Measurements from ENCODE around the gene FOXP1. TPM values are rescaled to one million over a fixed set of nuclear protein-coding genes. Genes with fewer than 3 reads are reported as not detected.

Gene FOXP1
- total and polyA plus RNA-seq, 2 donors (not counting 1 experiment from before 2014, with no cell fraction given): 91.1 to 508 TPM

DNA sequence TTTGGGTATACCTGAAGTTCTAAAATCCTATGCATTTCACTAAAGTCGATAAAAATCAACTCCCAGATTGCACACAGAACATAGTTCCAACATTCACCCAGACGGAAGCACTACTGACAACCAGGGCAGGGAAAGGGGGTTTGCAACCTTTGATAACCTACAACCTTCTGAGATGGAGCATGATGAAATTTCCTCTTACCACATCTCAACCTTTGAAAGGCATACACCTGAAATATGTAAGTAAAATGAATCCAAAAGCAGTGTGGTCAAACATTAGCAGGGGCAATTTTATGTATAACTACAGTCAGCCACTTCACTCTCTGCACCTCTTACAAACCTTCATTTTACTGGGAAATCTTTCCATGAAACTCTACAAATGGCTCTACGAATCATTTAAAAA is 184.1 kb downstream of the FOXP1 start:
- intact Hi-C loops (cut with micrococcal nuclease): loop anchor here (2.0 to 5.0 kb wide), 2 partner anchors 17 to 113 kb away; no protein-coding TSS in a partner anchor
- Histone ChIP-seq H3K27ac (ENCODE audit: low read length in 2 of 2) (peak overlapping the region in 1 of 2 donors; percentile 82), H3K79me2 (ENCODE audit: control insufficient read depth, insufficient read depth, low read length) (peaks cover 93% of the 10 kb centered on the region), H4K20me1 (ENCODE audit: control insufficient read depth, insufficient read depth, low read length, poor library complexity, severe bottlenecking) (no peaks in the 10 kb centered on the region), H3K36me3 (replicated peaks in 1 of 2; ENCODE audit: control extremely low read depth in 1 of 2, control insufficient read depth in 1 of 2, extremely low read depth in 1 of 2, insufficient read depth in 2 of 2, low read length in 1 of 2) (no peaks in the 10 kb centered on the region), H2AFZ (ENCODE audit: insufficient read depth, low read depth, low read length, poor library complexity, severe bottlenecking) (no peak overlapping the region), H3K4me1 (ENCODE audit: control insufficient read depth in 2 of 2, insufficient read depth in 2 of 2, low read length in 2 of 2) (peaks cover 69 to 82% of the 10 kb centered on the region in 2 donors), H3K27me3 (replicated peaks in 1 of 4; ENCODE audit: control extremely low read depth in 1 of 4, control insufficient read depth in 3 of 4, insufficient read depth in 4 of 4, low read length in 3 of 4) (no peaks in the 10 kb centered on the region), H3K9ac (ENCODE audit: low read length) (no peak overlapping the region), H3K4me2 (replicated peaks; ENCODE audit: low read depth, low read length, poor library complexity, severe bottlenecking) (no peak overlapping the region), H3K9me3 (ENCODE audit: control extremely low read depth in 1 of 3, control insufficient read depth in 2 of 3, insufficient read depth in 1 of 3, low read length in 2 of 3) (no peaks in the 10 kb centered on the region), H3K4me3 (ENCODE audit: control extremely low read depth in 1 of 5, extremely low read depth in 1 of 5, insufficient read depth in 1 of 5, low read depth in 2 of 5, low read length in 4 of 5) (no peak overlapping the region)
- ChIA-PET CTCF (interaction anchor here (1.5 to 5.2 kb wide), 4 partner anchors 9 to 84 kb away, joined by 3 to 39 read pairs (median 8); no protein-coding TSS in a partner anchor), POLR2A (interaction anchor here (0.6 to 1.1 kb wide), 2 partner anchors 43 to 166 kb away, joined by 3 to 5 read pairs; no protein-coding TSS in a partner anchor)
- peak overlapping the region; percentile 4 for H3K27ac Mint-ChIP-seq
- H3K9me3 Mint-ChIP-seq (ENCODE audit: insufficient read depth): no peaks in the 10 kb centered on the region
- ATAC-seq (ENCODE audit: low read depth) (no peak), DNase-seq (no peak)
- no peaks in the 10 kb centered on the region for H3K27me3 Mint-ChIP-seq
- no peak overlapping the region for H3K4me3 Mint-ChIP-seq
- H3K4me1 Mint-ChIP-seq: peaks cover 77% of the 10 kb centered on the region
- WGBS (ENCODE audit: insufficient coverage): no CpG with 5 or more reads among the region's 3 CpGs
- no peak for TF ChIP-seq EZH2 (IDR thresholded peaks at IDR 0.05; ENCODE audit: borderline replicate concordance, insufficient read depth, low read depth, low read length, poor library complexity, severe bottlenecking)
- TF ChIP-seq, protein P1, sequence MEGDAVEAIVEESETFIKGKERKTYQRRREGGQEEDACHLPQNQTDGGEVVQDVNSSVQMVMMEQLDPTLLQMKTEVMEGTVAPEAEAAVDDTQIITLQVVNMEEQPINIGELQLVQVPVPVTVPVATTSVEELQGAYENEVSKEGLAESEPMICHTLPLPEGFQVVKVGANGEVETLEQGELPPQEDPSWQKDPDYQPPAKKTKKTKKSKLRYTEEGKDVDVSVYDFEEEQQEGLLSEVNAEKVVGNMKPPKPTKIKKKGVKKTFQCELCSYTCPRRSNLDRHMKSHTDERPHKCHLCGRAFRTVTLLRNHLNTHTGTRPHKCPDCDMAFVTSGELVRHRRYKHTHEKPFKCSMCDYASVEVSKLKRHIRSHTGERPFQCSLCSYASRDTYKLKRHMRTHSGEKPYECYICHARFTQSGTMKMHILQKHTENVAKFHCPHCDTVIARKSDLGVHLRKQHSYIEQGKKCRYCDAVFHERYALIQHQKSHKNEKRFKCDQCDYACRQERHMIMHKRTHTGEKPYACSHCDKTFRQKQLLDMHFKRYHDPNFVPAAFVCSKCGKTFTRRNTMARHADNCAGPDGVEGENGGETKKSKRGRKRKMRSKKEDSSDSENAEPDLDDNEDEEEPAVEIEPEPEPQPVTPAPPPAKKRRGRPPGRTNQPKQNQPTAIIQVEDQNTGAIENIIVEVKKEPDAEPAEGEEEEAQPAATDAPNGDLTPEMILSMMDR (IDR thresholded peaks at IDR 0.05): no peak

DNA sequence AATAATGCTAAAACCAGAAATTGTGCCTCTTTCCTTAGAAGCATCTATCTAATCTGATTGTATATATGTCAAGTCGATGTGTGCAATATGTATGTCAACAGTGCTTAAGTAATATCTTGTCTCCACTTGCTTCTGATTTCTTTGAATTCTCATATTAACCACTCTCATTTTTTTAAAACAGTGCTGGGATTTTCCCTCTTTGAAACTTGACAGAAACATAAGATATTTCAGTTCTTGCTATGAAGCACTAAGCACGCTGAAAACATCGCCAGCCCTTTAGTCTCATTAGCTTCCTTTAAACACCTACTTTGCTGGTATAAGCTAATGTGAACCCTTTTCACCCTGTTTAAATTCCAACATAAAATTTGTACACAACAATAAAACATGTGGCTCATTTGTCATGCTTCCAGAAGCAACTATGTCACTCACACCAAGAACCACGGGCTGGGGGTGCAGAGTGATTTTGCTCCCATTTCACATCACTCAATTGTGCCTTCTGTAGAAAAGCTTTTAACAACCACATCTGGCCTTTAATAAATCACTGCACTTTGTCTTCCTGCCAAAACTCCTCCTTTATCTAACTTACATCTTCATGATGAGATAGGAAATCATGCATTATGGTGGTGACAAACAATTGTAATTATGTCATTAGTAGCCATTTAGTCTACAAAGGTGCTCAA is 185.2 kb downstream of the FOXP1 start:
- Histone ChIP-seq H3K27ac (ENCODE audit: low read length in 2 of 2) (peak overlapping the region; percentile 58 to 82), H2AFZ (ENCODE audit: insufficient read depth, low read depth, low read length, poor library complexity, severe bottlenecking) (peak overlapping the region; percentile 46), H3K4me1 (ENCODE audit: control insufficient read depth in 2 of 2, insufficient read depth in 2 of 2, low read length in 2 of 2) (peaks cover 75 to 89% of the 10 kb centered on the region in 2 donors), H4K20me1 (ENCODE audit: control insufficient read depth, insufficient read depth, low read length, poor library complexity, severe bottlenecking) (no peaks in the 10 kb centered on the region), H3K4me3 (ENCODE audit: control extremely low read depth in 1 of 5, extremely low read depth in 1 of 5, insufficient read depth in 1 of 5, low read depth in 2 of 5, low read length in 4 of 5) (peak overlapping the region in 1 of 5 experiments; percentile 34), H3K4me2 (replicated peaks; ENCODE audit: low read depth, low read length, poor library complexity, severe bottlenecking) (peak overlapping the region; percentile 60), H3K9me3 (ENCODE audit: control extremely low read depth in 1 of 3, control insufficient read depth in 2 of 3, insufficient read depth in 1 of 3, low read length in 2 of 3) (peaks cover 0 to 2% (median 0%) of the 10 kb centered on the region in 3 donors), H3K36me3 (replicated peaks in 1 of 2; ENCODE audit: control extremely low read depth in 1 of 2, control insufficient read depth in 1 of 2, extremely low read depth in 1 of 2, insufficient read depth in 2 of 2, low read length in 1 of 2) (no peaks in the 10 kb centered on the region), H3K79me2 (ENCODE audit: control insufficient read depth, insufficient read depth, low read length) (peaks cover 96% of the 10 kb centered on the region), H3K27me3 (replicated peaks in 1 of 4; ENCODE audit: control extremely low read depth in 1 of 4, control insufficient read depth in 3 of 4, insufficient read depth in 4 of 4, low read length in 3 of 4) (no peaks in the 10 kb centered on the region), H3K9ac (ENCODE audit: low read length) (peak overlapping the region; percentile 44)
- peak overlapping the region; percentile 61 for H3K27ac Mint-ChIP-seq
- ChIA-PET POLR2A (interaction anchor here (0.6 to 2.0 kb wide), 6 partner anchors 10 to 165 kb away, joined by 3 to 4 read pairs (median 3); no protein-coding TSS in a partner anchor), CTCF (interaction anchor here (0.8 to 5.2 kb wide), 19 partner anchors 8 to 267 kb away, joined by 3 to 39 read pairs (median 4); no protein-coding TSS in a partner anchor)
- H3K27me3 Mint-ChIP-seq: no peaks in the 10 kb centered on the region
- DNase-seq: peak; percentile 55
- 6% methylated on average over 3 of the region's 4 CpGs for WGBS (ENCODE audit: insufficient coverage)
- peaks cover 85% of the 10 kb centered on the region for H3K4me1 Mint-ChIP-seq
- TF ChIP-seq, protein P1 (IDR thresholded peaks at IDR 0.05): no peak
- TF ChIP-seq EZH2 (IDR thresholded peaks at IDR 0.05; ENCODE audit: borderline replicate concordance, insufficient read depth, low read depth, low read length, poor library complexity, severe bottlenecking): no peak
- intact Hi-C loops (cut with micrococcal nuclease): loop anchor here (2.0 to 5.0 kb wide), 2 partner anchors 19 to 114 kb away; no protein-coding TSS in a partner anchor
- no peaks in the 10 kb centered on the region for H3K9me3 Mint-ChIP-seq (ENCODE audit: insufficient read depth)
- peak overlapping the region; percentile 62 for H3K4me3 Mint-ChIP-seq
- no peak for ATAC-seq (ENCODE audit: low read depth)

Data from B cell (primary cell).